Inflammatory macrophage (primary cell): ENCODE results near the gene TSSK3.
A peak's percentile ranks its signal among the peaks of the same experiment; 100 is the strongest.
"Not testable (repeated sequence)": the region's sequence is repeated elsewhere in the genome, so short reads cannot be mapped to it uniquely, and the experiment has no call there.

ENCODE experiments used
- DNase-seq, 2 donors: peaks; one replicate each; pipeline ENCODE4 v3.0.0-alpha.2; 2020 to 2022

The TSSK3 gene

DNA sequence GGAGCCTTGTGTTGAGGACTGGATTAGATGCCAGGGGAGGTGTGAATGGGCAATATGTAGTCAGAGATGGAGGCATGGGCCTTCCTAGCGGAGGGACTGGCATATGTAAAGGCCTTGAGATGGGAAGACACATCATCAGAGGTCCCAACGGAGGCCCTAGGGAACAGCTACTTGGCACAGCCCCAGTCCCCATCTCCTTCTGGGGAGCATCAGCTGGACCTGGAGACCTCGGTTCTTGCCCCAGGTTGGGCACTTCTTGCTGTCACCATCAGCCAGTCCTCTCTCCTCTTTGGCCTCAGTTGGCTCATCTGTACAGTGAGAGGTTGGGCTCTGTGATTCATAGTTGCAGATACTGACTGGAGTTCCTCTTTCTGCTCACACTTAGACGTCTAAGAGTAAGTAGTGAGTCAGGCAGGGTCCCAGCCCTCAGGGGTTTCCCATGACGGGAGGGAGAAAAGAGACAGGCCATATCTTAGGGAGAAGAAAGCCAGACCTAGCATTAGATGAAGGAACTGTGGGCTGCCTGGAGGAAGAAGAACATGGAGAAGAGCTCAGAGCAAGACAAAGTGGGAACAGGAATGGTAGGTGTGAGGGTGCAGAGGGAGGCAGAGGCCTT, 22.9 kb upstream of the TSSK3 start:
- DNase-seq, result peak; percentile 87 to 88

DNA sequence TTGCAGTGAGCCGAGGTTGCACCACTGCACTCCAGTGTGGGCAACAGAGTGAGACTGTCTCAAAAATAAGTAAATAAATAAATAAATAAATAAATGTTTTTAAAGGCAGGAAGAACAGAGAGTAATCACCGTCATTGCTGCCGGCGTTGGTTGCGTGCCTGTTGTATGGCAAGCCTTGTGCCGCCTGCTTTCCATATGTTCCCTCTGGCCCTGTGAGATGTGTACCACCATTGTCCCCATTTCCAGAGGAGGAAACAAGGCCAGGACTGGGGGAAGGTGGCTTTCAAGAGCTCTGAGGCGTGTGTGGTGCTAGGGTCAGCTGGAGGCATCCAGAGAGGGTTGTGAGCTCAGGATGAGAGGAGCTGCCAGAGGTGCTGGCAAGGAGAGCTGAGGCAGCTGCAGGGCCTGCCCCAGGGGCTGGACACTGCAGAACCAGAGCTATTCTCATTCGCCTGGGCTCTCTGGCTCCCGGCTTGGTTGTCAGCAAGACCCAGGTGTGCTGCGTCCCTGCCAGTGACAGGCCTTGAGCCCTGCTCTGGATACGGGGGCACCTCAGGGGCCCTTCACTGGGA, 21.1 kb upstream of the TSSK3 start:
- no peak for DNase-seq

GRCh38 chr1:32341971-32342370, 20.4 kb upstream of the TSSK3 start:
- no peak for DNase-seq

DNA sequence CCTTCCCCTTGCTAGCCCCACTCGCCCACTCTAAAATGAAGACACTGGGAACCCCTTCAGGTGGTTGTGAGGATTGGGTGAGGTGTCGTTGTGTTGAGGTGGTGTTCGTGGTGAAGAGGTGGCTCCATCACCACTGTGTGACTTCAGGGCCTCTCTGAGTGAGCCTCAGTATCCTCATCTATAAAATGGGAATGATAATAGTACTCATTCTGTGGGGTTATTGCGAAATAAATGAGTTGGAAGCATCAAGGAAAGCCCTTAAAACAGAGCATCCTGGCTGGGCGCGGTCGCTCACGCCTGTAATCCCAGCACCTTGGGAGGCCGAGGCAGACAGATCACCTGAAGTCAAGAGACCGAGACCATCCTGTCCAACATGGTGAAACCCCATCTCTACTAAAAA, 19.6 kb upstream of the TSSK3 start:
- no peak for DNase-seq

DNA sequence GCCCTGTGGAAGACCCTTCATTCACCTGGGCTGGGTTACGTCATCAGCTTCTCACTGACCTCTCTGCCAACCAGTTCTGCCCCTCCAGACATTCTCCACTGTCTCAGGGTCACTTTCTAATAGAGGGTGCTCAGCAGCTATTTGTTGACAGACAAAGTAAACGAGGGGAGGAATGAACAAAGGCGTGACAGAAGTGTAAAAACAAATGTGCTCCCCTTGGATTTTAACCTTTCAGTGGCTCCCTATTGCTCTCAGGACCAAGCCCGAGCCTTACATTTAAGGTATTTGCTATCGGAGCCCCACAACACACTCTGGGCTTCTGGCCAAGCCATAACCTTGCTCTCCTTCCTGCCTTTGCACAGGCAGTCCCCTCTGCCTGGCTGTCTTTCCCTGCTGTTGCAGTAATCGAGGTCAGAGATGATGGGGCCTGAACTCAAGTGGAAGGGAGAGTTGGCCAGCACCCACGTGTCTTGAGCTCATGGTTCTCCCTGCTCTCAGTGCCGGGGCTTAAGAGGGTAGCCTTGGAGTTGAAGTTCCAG, 17.0 kb upstream of the TSSK3 start:
- peak in 1 of 2 donors; percentile 19 for DNase-seq

DNA sequence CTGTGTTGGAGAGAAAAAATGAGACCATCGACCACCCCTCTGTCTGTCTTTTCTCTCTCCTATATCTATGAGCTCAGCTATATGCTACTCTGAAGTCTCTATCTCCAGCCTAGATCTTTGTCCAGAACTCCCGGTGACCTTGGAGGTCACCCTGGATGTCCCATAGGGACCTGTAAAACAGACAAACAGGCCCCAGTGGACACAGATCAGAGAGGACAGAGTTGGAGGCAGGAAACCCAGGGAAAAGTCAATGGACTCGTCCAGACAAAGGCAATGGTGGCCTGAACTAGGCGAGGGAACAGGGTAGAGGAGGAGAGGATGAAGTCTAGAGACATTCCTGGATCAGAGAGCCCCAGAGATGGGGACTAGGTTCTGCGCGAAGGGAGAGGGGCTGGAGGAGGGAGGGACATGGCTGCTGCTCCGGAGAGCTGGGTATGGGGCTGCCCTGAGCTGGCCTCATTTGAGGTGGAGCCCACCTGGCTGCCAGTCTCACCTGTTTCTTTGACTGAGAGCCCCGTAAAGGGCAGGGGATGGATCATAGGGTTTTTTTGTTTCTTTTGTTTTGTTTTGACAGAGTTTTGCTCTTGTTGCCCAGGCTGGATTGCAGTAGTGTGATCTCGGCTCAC, 15.7 kb upstream of the TSSK3 start:
- no peak for DNase-seq

DNA sequence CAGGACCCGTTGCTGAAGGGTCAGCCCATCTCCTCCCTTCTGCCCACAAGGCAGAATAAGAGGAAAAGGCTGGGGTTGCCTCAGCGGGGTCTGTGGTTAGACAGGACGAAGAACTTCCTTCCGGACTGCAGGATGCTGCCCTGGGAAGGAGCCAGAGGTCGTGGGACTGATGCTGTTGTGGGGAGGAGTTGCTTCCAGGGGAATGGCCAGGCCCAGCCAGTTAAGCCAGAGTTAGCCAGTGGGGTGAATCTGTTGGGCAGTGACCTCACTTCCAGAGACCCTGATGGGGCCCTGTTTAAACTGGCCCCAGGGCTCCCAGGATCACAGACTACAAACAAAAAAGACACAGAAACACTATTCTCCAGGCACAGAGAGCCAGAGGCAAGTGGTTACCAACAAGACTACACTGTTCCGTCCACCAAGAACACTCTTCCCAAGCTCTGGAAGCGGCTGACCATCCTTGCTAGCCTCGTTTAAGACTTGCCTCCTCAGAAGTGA, 13.1 kb upstream of the TSSK3 start:
- DNase-seq, result peak; percentile 62 to 68

GRCh38 chr1:32350785-32351398, 11.4 kb upstream of the TSSK3 start:
- peak; percentile 55 to 74 for DNase-seq

GRCh38 chr1:32351399-32352238, 10.7 kb upstream of the TSSK3 start:
- DNase-seq, result peak; percentile 78 to 81

DNA sequence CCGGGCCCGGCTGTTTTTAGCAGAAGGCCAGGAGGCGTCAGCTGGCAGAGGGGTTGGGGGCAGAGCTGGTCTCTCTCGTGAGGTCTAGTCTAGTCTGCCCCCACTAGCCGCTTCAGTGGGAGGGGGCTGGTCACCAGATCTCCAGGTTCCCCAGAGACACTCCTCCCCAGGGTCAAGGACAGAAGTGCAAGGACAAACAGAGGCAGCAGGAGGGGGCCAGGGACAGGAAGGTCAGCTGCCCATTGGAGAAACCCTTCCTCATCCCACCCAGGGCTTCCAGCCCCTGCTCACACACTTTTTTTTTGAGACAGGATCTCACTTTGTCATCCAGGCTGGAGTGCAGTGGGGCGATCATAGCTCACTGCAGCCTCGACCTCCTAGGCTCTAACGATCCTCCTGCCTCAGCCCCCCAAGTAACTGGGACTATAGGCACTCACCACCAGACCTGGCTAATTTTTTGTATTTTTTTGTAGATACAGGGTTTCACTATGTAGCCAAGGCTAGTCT, 10.0 kb upstream of the TSSK3 start:
- DNase-seq, result no peak

GRCh38 chr1:32352831-32353383, 9.4 kb upstream of the TSSK3 start:
- no peak for DNase-seq

GRCh38 chr1:32353431-32353830, 8.9 kb upstream of the TSSK3 start:
- DNase-seq, result no peak

DNA sequence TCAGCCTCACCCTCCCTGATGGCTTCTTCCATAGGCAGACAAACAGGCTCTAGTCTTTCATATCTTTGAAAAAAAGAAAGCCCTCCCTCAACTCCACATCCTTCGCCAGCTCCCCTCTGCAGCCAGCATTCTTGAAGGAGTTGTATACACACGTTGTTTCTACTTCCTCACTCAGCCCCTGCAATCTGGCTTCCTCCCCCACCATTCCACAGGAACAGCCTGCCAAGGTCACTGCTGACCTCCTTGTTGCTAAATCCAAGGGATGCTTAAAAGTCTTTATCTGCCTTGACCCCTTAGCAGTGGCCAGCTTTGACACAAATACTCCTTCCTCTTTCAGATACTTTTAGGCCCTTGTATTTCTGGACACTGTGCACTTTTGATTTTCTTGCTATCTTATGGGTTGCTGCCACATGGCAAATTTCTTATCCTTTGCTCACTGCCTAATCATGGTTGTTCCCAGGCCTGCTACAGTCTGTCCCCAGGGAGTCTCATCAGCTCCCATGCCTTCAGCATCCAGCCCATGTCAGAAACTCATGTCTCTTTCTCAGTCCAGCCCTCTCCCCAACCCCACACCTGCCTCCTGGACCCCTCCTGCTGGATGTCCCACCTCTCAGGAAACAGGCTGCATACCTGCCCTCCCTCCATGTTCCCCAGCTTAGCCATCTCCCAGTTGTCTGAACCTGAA, 8.3 kb upstream of the TSSK3 start:
- peak; percentile 50 to 54 for DNase-seq

GRCh38 chr1:32355778-32356177, 6.6 kb upstream of the TSSK3 start:
- not testable (repeated sequence) for DNase-seq

- DNase-seq, result no peak
These were observed 5.9 kb upstream of the TSSK3 start for GRCh38 chr1:32356478-32356877.

DNA sequence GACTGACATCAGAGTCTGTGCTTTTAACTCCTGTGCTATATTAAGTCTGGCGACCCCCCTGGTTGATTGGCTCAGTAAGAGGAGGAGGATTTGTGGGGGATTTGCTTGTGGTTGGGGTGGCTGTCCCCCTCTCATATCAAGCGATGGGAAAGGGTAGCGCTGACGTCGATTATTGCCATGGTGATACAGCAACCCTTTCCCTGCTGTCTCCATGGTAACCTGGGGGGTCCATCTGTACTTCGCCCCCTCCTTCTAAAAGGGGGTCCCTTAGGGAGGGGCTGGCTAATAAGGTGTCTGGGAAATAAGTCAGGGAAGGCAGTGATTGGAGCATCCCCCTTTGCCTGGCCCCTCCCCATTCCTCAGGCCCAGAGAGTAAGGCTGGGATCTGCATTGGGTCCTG, 4.7 kb upstream of the TSSK3 start:
- DNase-seq, result no peak

DNA sequence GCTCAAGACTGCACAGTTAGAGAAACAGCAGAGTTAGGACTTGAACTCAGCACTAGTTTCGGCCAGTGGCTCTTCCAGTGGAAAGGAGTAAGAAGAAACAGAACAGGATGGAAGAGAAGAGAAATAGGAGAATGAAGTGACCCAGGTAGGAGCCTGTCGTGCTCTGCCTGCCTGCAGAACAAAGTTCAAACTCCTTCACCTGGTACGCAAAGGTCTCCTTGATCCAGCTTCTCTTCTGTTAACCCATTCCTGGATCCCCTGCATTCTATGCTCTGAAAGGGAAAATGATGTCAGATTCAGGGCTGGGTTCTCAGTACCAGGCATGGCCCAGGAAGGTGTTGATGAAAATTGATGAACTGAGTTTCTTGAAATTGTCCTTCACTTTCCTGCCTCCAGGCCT, 3.9 kb upstream of the TSSK3 start:
- no peak for DNase-seq

DNA sequence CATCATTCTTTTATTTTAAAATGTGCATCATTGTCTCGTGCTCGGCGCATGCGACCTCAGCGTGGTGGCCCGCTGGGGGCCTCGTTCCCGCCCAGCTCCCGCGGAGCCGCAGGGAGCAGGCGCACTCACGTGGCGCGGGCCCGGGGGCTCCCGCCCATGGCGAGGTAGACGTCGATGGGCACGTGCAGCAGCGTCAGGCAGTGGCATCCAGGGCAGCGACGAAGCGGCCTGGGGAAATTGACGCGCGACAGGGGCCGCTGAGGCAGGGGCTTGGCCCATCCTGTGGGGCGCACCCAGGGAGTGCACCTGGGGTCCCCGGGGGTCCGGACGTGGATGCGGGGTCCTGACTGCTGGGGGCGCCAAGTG, 1.0 kb upstream of the TSSK3 start:
- no peak for DNase-seq

DNA sequence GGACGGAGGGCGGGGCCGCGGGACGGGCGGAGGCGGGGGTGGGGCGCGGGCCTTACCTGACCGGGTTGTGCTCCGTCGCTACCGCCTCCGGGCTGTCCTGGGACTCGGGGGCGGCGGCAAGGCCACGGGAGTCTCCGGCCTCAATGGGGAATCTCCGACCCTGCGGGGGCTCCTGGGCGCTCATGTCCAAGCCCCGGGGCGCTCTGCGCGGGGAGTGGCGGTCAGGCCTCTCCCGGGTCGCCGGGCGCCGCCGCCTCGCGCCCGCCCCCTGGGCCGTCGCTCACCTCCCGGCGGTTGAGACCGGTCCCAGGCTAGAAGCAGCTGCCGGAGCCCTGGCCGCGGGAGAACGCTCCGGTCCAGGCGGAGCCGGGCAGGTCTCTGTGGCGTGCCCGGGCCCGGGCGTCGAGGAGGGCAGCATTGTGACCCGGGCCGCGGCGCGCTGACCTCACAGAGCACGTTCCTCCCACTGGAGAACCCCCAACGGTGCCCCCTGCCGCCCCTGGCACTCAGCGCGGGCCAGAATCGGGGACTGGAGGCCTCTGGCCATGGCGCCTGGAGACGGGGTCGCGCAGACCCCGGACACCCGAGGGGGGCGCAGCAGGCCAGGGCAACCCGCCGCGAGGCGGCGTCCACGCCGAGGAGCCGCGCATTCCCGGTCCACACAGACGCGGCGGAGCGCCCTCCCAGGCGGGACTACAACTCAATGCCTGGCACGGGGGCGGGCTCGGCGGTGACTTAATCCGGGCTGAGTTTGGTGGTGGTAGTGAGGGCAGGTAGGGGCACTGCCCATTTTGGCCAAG, 465 bp upstream of the TSSK3 start:
- DNase-seq, result peak in 1 of 2 donors; percentile 26

GRCh38 chr1:32363713-32364112, 1.4 kb downstream of the TSSK3 start:
- no peak for DNase-seq

DNA sequence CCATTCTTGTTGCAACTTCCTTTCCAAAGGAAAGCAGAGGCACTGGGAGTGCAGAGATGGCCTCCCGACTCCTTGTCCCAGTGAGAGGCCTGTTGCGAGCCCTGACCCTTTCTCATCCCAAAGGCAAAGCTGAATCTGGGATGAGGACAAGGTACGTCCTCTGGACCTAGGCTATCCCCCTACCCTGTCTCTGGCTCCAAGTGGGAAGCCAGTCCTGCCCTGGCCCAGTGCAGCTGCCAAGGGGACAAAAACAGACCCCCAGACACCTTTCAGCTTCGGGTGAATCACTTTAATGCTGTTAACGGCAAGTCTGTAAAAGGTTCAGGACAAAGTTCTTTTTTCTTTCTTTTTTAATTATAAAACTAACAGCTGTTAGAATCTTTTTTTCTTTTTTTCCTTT, 2.5 kb downstream of the TSSK3 start:
- no peak for DNase-seq
